ENCODE results near the gene FERD3L.

The FERD3L gene

GRCh38 chr7:19109000-19109946 lies 35.9 kb downstream of the FERD3L start:
- Histone ChIP-seq H3K9me2 (replicated peaks; ENCODE audit: insufficient read depth, low read length) (no peaks in the 10 kb centered on the region), H3K9ac (ENCODE audit: low read length) (no peak overlapping the region), H3K4me3 (ENCODE audit: low read length) (no peak overlapping the region), H3K27ac (ENCODE audit: low read length) (no peak overlapping the region), H3K4me2 (ENCODE audit: low read depth, low read length) (no peak overlapping the region), H2AFZ (ENCODE audit: low read length) (no peak overlapping the region), H3K36me3 (replicated peaks; ENCODE audit: insufficient read depth, low read length) (no peaks in the 10 kb centered on the region), H3K4me1 (ENCODE audit: low read length) (0 out of 2 replicates have a peak, but pooled peaks cover 3% of the 10 kb centered on the region), H3K9me3 (replicated peaks; ENCODE audit: insufficient read depth, low read length) (no peaks in the 10 kb centered on the region), H3K27me3 (replicated peaks; ENCODE audit: insufficient read depth, low read length) (no peaks in the 10 kb centered on the region; the same call in 1 of the 2 replicates), H3F3A (ENCODE audit: insufficient read depth, low read length) (no peaks in the 10 kb centered on the region), H4K20me1 (ENCODE audit: insufficient read depth, low read length) (no peaks in the 10 kb centered on the region), H3K79me2 (ENCODE audit: low read length) (no peaks in the 10 kb centered on the region)
- no peak for TF ChIP-seq EZH2 (optimal IDR thresholded peaks at IDR 0.05; ENCODE audit: low read depth, low read length)
- TF ChIP-seq CTCF (IDR thresholded peaks at IDR 0.05; ENCODE audit: low read length) = no peak
- TF ChIP-seq EZH2phosphoT487 (IDR thresholded peaks at IDR 0.05; ENCODE audit: low read length) = no peak
- no peak for DNase-seq

GRCh38 chr7:19107356-19108146 lies 37.7 kb downstream of the FERD3L start:
- no peak overlapping the region for H3K27ac ChIP-seq (ENCODE audit: low read length)
- peak overlapping the region; percentile 47 for H3K4me3 ChIP-seq (ENCODE audit: low read length)
- H3K9ac ChIP-seq (ENCODE audit: low read length) = no peak overlapping the region
- no peaks in the 10 kb centered on the region; the same call in 1 of the 2 replicates for H3K27me3 ChIP-seq (replicated peaks; ENCODE audit: insufficient read depth, low read length)
- peak; percentile 14 for DNase-seq
- H3K79me2 ChIP-seq (ENCODE audit: low read length) = no peaks in the 10 kb centered on the region
- H3K36me3 ChIP-seq (replicated peaks; ENCODE audit: insufficient read depth, low read length) = no peaks in the 10 kb centered on the region
- peak overlapping the region; percentile 50 for H2AFZ ChIP-seq (ENCODE audit: low read length)
- 0 out of 2 replicates have a peak, but pooled peaks cover 3% of the 10 kb centered on the region for H3K4me1 ChIP-seq (ENCODE audit: low read length)
- H3K9me3 ChIP-seq (replicated peaks; ENCODE audit: insufficient read depth, low read length) = no peaks in the 10 kb centered on the region
- H4K20me1 ChIP-seq (ENCODE audit: insufficient read depth, low read length) = no peaks in the 10 kb centered on the region
- H3K4me2 ChIP-seq (ENCODE audit: low read depth, low read length) = peak overlapping the region; percentile 80
- H3F3A ChIP-seq (ENCODE audit: insufficient read depth, low read length) = no peaks in the 10 kb centered on the region
- TF ChIP-seq EZH2 (optimal IDR thresholded peaks at IDR 0.05; ENCODE audit: low read depth, low read length) (no peak), CTCF (IDR thresholded peaks at IDR 0.05; ENCODE audit: low read length) (no peak), EZH2phosphoT487 (IDR thresholded peaks at IDR 0.05; ENCODE audit: low read length) (no peak)
- H3K9me2 ChIP-seq (replicated peaks; ENCODE audit: insufficient read depth, low read length) = no peaks in the 10 kb centered on the region

- Histone ChIP-seq H3K4me1 (ENCODE audit: low read length) (0 out of 2 replicates have a peak, but pooled peaks cover 3% of the 10 kb centered on the region), H3K4me3 (ENCODE audit: low read length) (peak overlapping the region; percentile 47), H3K9me2 (replicated peaks; ENCODE audit: insufficient read depth, low read length) (no peaks in the 10 kb centered on the region), H3K9ac (ENCODE audit: low read length) (no peak overlapping the region), H3K36me3 (replicated peaks; ENCODE audit: insufficient read depth, low read length) (no peaks in the 10 kb centered on the region), H3K4me2 (ENCODE audit: low read depth, low read length) (peak overlapping the region; percentile 80), H3K27ac (ENCODE audit: low read length) (no peak overlapping the region), H3F3A (ENCODE audit: insufficient read depth, low read length) (no peaks in the 10 kb centered on the region), H3K79me2 (ENCODE audit: low read length) (no peaks in the 10 kb centered on the region), H3K27me3 (replicated peaks; ENCODE audit: insufficient read depth, low read length) (no peaks in the 10 kb centered on the region; the same call in 1 of the 2 replicates), H3K9me3 (replicated peaks; ENCODE audit: insufficient read depth, low read length) (no peaks in the 10 kb centered on the region), H4K20me1 (ENCODE audit: insufficient read depth, low read length) (no peaks in the 10 kb centered on the region), H2AFZ (ENCODE audit: low read length) (peak overlapping the region; percentile 50)
- no peak for TF ChIP-seq EZH2phosphoT487 (IDR thresholded peaks at IDR 0.05; ENCODE audit: low read length)
- TF ChIP-seq EZH2 (optimal IDR thresholded peaks at IDR 0.05; ENCODE audit: low read depth, low read length) = no peak
- TF ChIP-seq CTCF (IDR thresholded peaks at IDR 0.05; ENCODE audit: low read length) = no peak
- peak; percentile 30 for DNase-seq
Observed at GRCh38 chr7:19107081-19107355, 38.2 kb downstream of the FERD3L start.
